ENCODE results near the gene ITPR1. TPM values are rescaled to one million over a fixed set of nuclear protein-coding genes. Genes with fewer than 3 reads are reported as not detected.

Gene ITPR1
- polyA plus RNA-seq, 2 of the 4 experiments (the other 2 are of a cell fraction), result 2.8 to 9.6 TPM

- ChIA-PET POLR2A (no interaction called here), CTCF (interaction anchor here (1.0 to 6.0 kb wide), 9 partner anchors 12 to 276 kb away, joined by 3 to 26 read pairs (median 4); no protein-coding TSS in a partner anchor)
- 19% methylated on average over 5 of the region's 5 CpGs for WGBS (ENCODE audit: missing lambda C conversion rate)
- TF ChIP-seq HEYL (CRISPR knock-in tag; IDR thresholded peaks at IDR 0.05), result no peak
- TF ChIP-seq CEBPB (IDR thresholded peaks at IDR 0.05), result peak; percentile 60 to 90; a peak in 3 of 4 replicates
- TF ChIP-seq ELK1 (IDR thresholded peaks at IDR 0.05; ENCODE audit: low read depth, low read length), result no peak
- no peak for TF ChIP-seq RCOR1 (IDR thresholded peaks at IDR 0.05; ENCODE audit: low read depth, low read length)
- no peak for TF ChIP-seq NR3C1 (IDR thresholded peaks at IDR 0.05)
- TF ChIP-seq MAFK (IDR thresholded peaks at IDR 0.05; ENCODE audit: partially characterized antibody), result no peak
- Histone ChIP-seq H3K9me3 (no peaks in the 10 kb centered on the region), H3K27ac (peak overlapping the region; percentile 79 to 86), H3K4me3 (no peak overlapping the region), H3K4me2 (peak overlapping the region; percentile 73), H3K4me1 (peaks cover 36% of the 10 kb centered on the region)
- ATAC-seq (peak; percentile 17 to 41; a peak in 5 of 6 replicates), FAIRE-seq (no peak), DNase-seq (ENCODE audit: low read depth in 1 of 2, low spot score in 1 of 2) (peak; percentile 56 to 65)
These were observed 258.5 kb downstream of the ITPR1 start for GRCh38 chr3:4751502-4752101.

GRCh38 chr3:4752201-4753072, 259.3 kb downstream of the ITPR1 start:
- ATAC-seq (peak; percentile 73 to 87), DNase-seq (ENCODE audit: low read depth in 1 of 2, low spot score in 1 of 2) (peak; percentile 75 to 87), FAIRE-seq (no peak)
- peaks cover 33% of the 10 kb centered on the region for H3K4me1 ChIP-seq
- no peak overlapping the region for H3K4me3 ChIP-seq
- peak overlapping the region; percentile 79 to 86 for H3K27ac ChIP-seq
- CTCF ChIA-PET, result interaction anchor here (1.1 to 6.0 kb wide), 7 partner anchors 13 to 275 kb away, joined by 3 to 26 read pairs (median 4); no protein-coding TSS in a partner anchor
- WGBS (ENCODE audit: missing lambda C conversion rate), result 41% methylated on average over 17 of the region's 17 CpGs
- no peaks in the 10 kb centered on the region for H3K9me3 ChIP-seq
- POLR2A ChIA-PET, result no interaction called here
- H3K4me2 ChIP-seq, result peak overlapping the region; percentile 73
- TF ChIP-seq ZSCAN20 (CRISPR knock-in tag; IDR thresholded peaks at IDR 0.05) (no peak), JUN (IDR thresholded peaks at IDR 0.05) (peak in 1 of 2 experiments; percentile 25; a peak in 1 of 5 replicates), HDAC2 (IDR thresholded peaks at IDR 0.05) (no peak), MAFK (IDR thresholded peaks at IDR 0.05; ENCODE audit: partially characterized antibody) (peak; percentile 56), CHD2 (IDR thresholded peaks at IDR 0.05; ENCODE audit: low read length, partially characterized antibody) (no peak), ZFP36 (IDR thresholded peaks at IDR 0.05; ENCODE audit: borderline replicate concordance, partially characterized antibody) (no peak), FOSB (CRISPR knock-in tag; IDR thresholded peaks at IDR 0.05) (no peak), HOXA7 (CRISPR knock-in tag; IDR thresholded peaks at IDR 0.05) (no peak), E2F6 (IDR thresholded peaks at IDR 0.05; ENCODE audit: borderline replicate concordance, low read depth) (0 out of 2 replicates have a peak, but pooled peaks have one; percentile 18), TP53 (CRISPR knock-in tag; IDR thresholded peaks at IDR 0.05) (no peak), KDM5A (IDR thresholded peaks at IDR 0.05) (no peak), USF2 (IDR thresholded peaks at IDR 0.05) (no peak), POLR2A (IDR thresholded peaks at IDR 0.05; ENCODE audit: low read length) (no peak), FOXS1 (CRISPR knock-in tag; IDR thresholded peaks at IDR 0.05) (no peak), NR3C1 (IDR thresholded peaks at IDR 0.05) (no peak), NPAS2 (CRISPR knock-in tag; IDR thresholded peaks at IDR 0.05; ENCODE audit: borderline replicate concordance) (no peak), PHF8 (IDR thresholded peaks at IDR 0.05; ENCODE audit: borderline replicate concordance, low read depth) (no peak), RNF2 (IDR thresholded peaks at IDR 0.05; ENCODE audit: borderline replicate concordance, low read depth) (no peak), SREBF2 (IDR thresholded peaks at IDR 0.05) (no peak), GATA3 (IDR thresholded peaks at IDR 0.05; ENCODE audit: borderline replicate concordance) (no peak; the same call in 1 of the 2 replicates), EHF (CRISPR knock-in tag; IDR thresholded peaks at IDR 0.05) (no peak), KDM1A (IDR thresholded peaks at IDR 0.05; ENCODE audit: low read depth) (no peak), RCOR1 (IDR thresholded peaks at IDR 0.05; ENCODE audit: low read depth, low read length) (no peak), TFCP2L1 (CRISPR knock-in tag; IDR thresholded peaks at IDR 0.05) (no peak), CHD4 (IDR thresholded peaks at IDR 0.05; ENCODE audit: borderline replicate concordance) (no peak), HEYL (CRISPR knock-in tag; IDR thresholded peaks at IDR 0.05) (no peak), EHMT2 (IDR thresholded peaks at IDR 0.05; ENCODE audit: low read depth) (no peak), BHLHE40 (IDR thresholded peaks at IDR 0.05; ENCODE audit: low read depth, low read length) (no peak), HMGXB4 (CRISPR knock-in tag; IDR thresholded peaks at IDR 0.05; ENCODE audit: borderline replicate concordance) (no peak)
